Measurements from ENCODE around the gene TEAD1. TPM values are rescaled to one million over a fixed set of nuclear protein-coding genes. Genes with fewer than 3 reads are reported as not detected.
A peak's percentile ranks its signal among the peaks of the same experiment; 100 is the strongest.

The TEAD1 gene
- polyA plus RNA-seq, 10 donors = 78.8 to 120 (median 100) TPM

- DNase-seq = no peak
These were observed 32.6 kb downstream of the TEAD1 start for GRCh38 chr11:12706545-12707499.

DNA sequence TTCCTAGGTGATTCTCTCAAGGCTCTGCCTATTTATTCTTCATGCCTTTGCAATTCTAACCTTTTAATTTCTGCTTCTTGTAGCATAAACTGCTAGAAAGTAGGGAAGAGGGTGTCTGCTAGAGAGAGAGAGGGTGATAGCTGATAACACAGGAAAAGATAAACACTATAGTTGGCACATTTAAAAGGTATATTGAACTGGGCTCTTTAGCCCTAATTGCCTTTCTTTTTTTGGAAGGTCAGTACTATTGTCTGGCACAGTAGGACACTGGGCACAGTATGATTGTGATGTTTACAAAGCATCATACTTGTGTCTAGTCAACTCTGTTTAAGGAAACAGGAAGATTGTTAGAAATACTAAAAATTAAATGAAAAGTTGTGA is 33.3 kb downstream of the TEAD1 start:
- DNase-seq = no peak

DNA sequence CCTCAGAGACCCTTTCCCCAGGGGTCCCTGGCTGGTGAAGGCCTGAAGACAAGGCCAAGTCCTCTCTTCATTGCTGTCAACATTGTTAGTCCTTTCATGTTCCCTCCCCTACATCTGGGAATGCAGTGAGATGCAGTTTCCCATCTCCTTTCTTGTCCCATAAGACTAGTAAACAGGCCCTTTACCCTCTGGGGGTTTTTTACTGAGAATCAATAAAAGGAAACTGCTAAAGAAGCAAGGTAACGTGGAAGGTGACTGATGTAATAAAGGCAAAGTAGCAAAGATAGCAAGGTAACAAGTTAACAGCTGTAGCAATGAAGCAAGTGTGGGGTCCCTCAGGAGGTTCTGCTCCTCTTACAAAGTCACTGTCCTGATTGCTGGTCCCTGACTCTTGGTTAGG is 37.3 kb downstream of the TEAD1 start:
- DNase-seq = no peak

- no peak for DNase-seq
These were observed 37.9 kb downstream of the TEAD1 start for GRCh38 chr11:12712132-12712531.

DNA sequence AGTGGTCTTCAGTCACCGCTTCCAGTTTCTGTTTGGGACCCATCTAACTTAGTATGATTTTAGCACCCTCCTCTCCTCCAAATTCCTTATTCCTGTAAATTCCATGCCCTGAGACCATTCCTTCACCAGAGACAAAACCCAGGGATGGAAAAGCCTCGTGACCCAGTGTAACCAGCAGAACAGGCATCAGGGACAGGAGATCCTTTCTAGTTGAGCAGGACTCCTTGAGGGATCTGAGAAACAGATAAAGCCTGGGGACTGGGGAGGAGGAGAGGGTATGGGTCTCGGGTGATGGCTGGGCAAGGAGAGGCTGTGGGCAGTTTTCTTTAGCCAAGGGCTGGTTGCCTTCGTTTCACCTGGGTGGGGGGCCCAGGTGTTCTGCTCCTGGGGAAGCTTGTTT is 40.9 kb downstream of the TEAD1 start:
- no peak for DNase-seq

DNA sequence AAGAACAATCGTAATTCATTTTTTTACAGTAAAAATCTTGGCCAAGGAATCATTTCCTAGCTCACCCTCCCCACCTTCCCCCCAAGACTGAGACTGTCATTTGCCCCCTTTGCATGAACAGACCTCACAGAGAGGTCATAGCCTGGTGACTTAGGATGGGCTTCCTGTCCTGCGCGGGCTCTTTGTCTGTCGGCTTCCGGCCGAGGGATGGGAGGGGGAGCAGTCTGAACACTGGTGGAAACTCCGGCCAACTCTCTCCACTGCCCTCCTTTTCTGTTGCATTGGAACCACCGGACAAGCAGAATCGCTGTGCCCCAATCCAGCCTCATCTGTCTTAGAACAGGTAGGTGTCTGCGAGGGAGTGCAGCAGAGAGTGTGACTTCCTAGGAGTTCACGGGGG is 41.7 kb downstream of the TEAD1 start:
- DNase-seq = no peak

GRCh38 chr11:12716816-12717215 is 42.6 kb downstream of the TEAD1 start:
- no peak for DNase-seq

GRCh38 chr11:12717851-12718291 is 43.6 kb downstream of the TEAD1 start:
- no peak for DNase-seq

- DNase-seq = no peak
These were observed 45.0 kb downstream of the TEAD1 start for GRCh38 chr11:12719221-12719620.

- DNase-seq = no peak
These were observed 47.8 kb downstream of the TEAD1 start for GRCh38 chr11:12721816-12722604.

GRCh38 chr11:12723421-12724300 is 49.4 kb downstream of the TEAD1 start:
- DNase-seq = no peak

- peak; percentile 42 to 79 (median 71) for DNase-seq
These were observed 50.3 kb downstream of the TEAD1 start for GRCh38 chr11:12724301-12725054.

DNA sequence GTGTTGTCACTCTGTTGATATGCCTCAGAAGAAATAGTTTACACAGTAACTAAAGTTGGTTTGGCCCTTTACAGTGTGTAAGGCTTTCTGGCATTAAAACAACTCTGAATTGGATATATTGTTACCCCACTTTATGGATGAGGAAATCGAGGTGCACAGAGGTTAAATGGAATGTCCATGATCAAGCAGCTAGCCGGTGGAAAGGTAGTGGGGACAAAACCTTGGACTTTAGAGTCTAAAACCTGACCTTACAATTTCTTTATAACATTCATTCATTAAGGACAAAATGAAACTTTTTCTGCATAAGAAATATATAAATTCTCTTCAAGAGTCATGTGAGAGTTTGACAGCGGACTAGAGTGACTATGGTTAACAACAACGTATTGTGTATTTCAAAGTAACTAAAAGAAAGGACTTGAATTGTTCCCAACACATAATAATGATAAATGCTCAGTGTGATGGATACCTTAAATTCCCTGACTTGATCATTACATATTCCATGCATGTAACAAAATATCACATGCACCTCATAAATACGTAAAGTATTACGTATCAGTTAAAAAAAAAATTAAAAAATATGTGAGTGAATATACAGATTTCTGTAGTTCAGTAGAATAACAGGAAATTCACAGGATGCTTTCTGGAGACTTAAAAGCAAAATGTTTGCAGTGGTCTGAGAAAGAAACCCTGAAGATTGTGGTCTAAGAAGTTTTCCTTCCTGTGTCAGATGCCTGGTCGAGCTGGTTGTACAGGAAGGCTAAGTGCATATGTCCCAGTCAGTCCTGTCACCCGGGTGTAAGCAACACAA is 51.0 kb downstream of the TEAD1 start:
- no peak for DNase-seq

GRCh38 chr11:12725863-12726682 is 51.9 kb downstream of the TEAD1 start:
- DNase-seq = no peak

DNA sequence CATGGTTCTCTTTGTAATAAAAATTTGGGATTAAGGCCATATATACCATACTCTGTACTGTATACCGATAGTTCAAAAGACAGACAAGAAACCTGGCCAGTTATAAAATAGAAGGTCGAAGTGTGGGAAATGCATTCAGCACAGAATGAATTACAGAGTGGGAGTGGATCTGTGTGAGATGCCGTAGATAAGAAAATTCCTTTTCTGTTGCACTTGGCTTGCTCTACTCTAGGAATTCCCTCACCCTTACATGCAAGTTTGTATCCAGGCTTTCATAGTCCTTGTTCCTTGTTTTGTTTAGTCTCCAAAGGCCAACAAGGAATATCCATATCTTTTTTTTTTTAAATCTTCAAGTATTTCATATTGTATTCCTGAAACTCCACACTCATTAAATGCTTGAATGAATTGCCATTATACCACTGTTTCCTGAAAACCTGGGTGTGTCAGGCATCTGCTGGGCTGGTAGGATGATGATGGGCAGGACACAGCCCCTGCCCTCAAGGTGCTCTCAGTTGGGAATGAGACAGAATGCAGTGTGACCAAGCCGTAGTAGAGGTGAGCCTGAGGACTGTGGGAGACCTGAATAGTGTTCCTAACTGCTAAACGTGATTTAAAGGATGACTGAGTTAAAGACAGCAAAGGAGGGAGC is 53.5 kb downstream of the TEAD1 start:
- DNase-seq = no peak

DNA sequence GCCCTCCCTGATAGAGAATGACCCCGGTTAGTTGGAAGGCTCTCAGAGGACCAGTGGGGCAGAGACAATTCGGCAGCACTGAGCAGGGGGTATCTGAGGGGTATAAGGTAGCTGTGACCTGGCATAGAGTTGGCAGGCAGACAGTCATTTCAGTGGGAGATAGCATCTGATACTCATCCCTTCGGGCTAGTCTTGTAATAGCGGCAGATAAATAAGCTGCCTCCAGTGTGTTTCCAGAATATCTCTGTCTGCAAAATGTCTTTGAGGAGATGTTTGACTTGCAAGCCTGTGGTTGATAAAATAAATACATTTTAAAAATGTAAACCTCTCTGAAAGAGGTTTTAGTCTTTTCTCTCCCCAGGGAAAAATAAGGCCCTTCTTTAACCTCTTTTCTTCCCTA is 54.2 kb downstream of the TEAD1 start:
- no peak for DNase-seq

- DNase-seq = no peak
These were observed 55.7 kb downstream of the TEAD1 start for GRCh38 chr11:12729941-12730340.

DNA sequence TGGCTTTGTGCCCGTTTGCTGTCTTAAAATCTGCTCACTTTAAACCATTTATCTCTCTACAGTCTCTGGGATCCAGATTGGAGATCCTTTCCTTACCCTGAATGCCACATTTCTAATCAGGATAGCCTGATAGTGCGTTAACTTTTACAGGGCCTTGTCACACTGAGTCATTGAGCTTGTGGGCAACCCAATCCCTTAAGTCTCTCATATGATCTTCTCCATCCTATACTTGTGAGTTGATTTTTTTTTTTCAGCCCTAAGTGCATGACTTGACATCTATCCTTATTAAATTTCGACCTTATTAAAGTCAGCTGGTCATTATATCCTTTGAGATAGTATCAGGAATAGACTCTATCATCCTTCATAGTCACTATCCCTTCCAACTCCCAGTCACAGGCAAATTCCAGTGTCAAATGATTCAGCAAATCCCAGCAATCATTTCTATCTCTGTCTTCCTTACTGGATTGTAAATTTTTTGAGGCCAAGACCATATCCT is 57.7 kb downstream of the TEAD1 start:
- no peak for DNase-seq

GRCh38 chr11:12733091-12733490 is 58.9 kb downstream of the TEAD1 start:
- DNase-seq = no peak
